HG02588 (cell line): ENCODE results near the gene CRPPA.
A peak's percentile ranks its signal among the peaks of the same experiment; 100 is the strongest.
"Not testable (repeated sequence)": the region's sequence is repeated elsewhere in the genome, so short reads cannot be mapped to it uniquely, and the experiment has no call there.

Experiments
- ATAC-seq: cut with Tn5 transposase; IDR thresholded peaks from one replicate; pipeline ENCODE4 v1.9.1; 2021; ENCODE audit warnings: mild to moderate bottlenecking, moderate library complexity; ENCODE audit not compliant: unreplicated experiment

CRPPA gene

GRCh38 chr7:16421333-16422102 is at the start of gene CRPPA:
TSS of gene CRPPA (minus strand) at chr7:16421538. CDS start at chr7:16421322, 216 bp downstream.
- peak; percentile 35 for ATAC-seq

GRCh38 chr7:16465469-16466361 is 44.4 kb upstream of the CRPPA start, which contains the start of gene SOSTDC1:
TSS of gene SOSTDC1 (minus strand) at chr7:16465738. CDS start at chr7:16465668, 70 bp downstream.
- ATAC-seq, result no peak

GRCh38 chr7:16463949-16464715 is 42.8 kb upstream of the CRPPA start:
- no peak for ATAC-seq

GRCh38 chr7:16463520-16463919 is 42.2 kb upstream of the CRPPA start:
- ATAC-seq, result no peak

GRCh38 chr7:16462431-16462889 is 41.1 kb upstream of the CRPPA start:
- ATAC-seq, result no peak

- ATAC-seq, result no peak
These were observed 39.6 kb upstream of the CRPPA start for GRCh38 chr7:16460789-16461493.

- not testable (repeated sequence) for ATAC-seq
These were observed 35.0 kb upstream of the CRPPA start for GRCh38 chr7:16456303-16456702.

- no peak for ATAC-seq
These were observed 34.3 kb upstream of the CRPPA start for GRCh38 chr7:16455591-16455990.

GRCh38 chr7:16450366-16450765 is 29.0 kb upstream of the CRPPA start:
- ATAC-seq, result no peak

- no peak for ATAC-seq
These were observed 26.5 kb upstream of the CRPPA start for GRCh38 chr7:16447876-16448275.

GRCh38 chr7:16446508-16446907 is 25.2 kb upstream of the CRPPA start:
- no peak for ATAC-seq

GRCh38 chr7:16443871-16444270 is 22.5 kb upstream of the CRPPA start:
- not testable (repeated sequence) for ATAC-seq

GRCh38 chr7:16438988-16439387 is 17.6 kb upstream of the CRPPA start:
- ATAC-seq, result no peak

- ATAC-seq, result no peak
These were observed 15.0 kb upstream of the CRPPA start for GRCh38 chr7:16436306-16436705.

GRCh38 chr7:16433568-16434122 is 12.3 kb upstream of the CRPPA start:
- no peak for ATAC-seq

- no peak for ATAC-seq
These were observed 11.0 kb upstream of the CRPPA start for GRCh38 chr7:16432425-16432731.

- no peak for ATAC-seq
These were observed 10.5 kb upstream of the CRPPA start for GRCh38 chr7:16431646-16432424.

GRCh38 chr7:16430133-16430532 is 8.8 kb upstream of the CRPPA start:
- ATAC-seq, result no peak

- ATAC-seq, result no peak
These were observed 7.3 kb upstream of the CRPPA start for GRCh38 chr7:16428672-16429071.
